HG03060 (cell line): ENCODE measurements around the gene HTR6.
"Not testable (repeated sequence)": the region's sequence is repeated elsewhere in the genome, so short reads cannot be mapped to it uniquely, and the experiment has no call there.

Experiments used
- ATAC-seq: cut with Tn5 transposase; IDR thresholded peaks from one replicate; pipeline ENCODE4 v1.9.1; 2021; ENCODE audit warnings: low read depth, moderate number of reproducible peaks; ENCODE audit not compliant: unreplicated experiment

HTR6 gene

DNA sequence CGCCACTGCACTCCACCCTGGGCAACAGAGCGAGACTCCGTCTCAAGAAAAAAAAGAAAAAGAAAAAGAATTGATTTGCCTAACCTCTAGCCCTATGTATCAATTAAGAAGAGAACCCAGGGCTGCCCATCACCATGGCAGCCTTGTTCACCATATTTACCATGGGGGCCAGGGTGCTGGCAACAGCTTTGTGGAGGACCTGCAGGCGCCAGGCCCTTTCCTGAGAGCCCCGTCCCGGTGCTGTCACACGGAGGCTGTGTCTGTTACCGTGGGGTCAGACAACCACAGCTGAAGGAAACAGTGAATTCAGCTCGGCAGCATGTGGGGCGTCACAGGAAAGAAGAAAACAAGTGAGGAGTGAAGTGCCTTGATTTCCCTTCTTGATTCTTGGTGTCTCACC is 27.1 kb upstream of the HTR6 start:
- ATAC-seq, result no peak

DNA sequence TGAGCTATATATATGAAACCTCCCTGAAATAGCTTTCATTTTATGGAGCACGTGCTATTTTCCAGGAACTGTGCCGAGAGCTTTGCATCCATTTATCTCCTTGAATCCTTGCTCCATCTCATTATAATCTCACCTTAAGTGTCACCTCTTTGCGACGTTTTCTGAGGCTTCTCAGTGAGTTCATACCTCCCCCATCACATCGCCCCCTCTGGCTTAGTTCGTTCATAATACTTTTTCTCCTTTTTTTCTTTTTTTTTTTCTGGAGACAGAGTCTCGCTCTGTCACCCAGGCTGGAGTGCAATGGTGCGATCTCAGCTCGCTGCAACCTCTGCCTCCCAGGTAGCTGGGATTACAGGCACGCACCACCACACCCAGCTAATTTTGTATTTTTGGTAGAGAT is 25.4 kb upstream of the HTR6 start:
- not testable (repeated sequence) for ATAC-seq

DNA sequence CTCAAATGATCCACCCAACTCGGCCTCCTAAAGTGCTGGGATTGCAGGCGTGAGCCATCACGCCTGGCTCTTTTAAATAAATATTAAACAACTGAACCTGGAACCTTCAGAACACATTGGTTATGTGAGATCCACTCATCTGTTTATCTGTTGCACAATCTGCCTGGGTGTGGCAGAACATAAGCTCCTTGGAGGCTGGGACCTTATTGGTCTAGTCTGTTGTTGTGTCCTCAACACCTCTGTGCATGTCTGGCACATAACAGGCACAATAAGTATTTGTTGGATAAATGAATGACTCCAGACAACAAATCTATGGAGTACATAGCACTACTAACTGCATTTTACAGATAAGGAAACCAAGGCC is 24.7 kb upstream of the HTR6 start:
- ATAC-seq, result no peak

DNA sequence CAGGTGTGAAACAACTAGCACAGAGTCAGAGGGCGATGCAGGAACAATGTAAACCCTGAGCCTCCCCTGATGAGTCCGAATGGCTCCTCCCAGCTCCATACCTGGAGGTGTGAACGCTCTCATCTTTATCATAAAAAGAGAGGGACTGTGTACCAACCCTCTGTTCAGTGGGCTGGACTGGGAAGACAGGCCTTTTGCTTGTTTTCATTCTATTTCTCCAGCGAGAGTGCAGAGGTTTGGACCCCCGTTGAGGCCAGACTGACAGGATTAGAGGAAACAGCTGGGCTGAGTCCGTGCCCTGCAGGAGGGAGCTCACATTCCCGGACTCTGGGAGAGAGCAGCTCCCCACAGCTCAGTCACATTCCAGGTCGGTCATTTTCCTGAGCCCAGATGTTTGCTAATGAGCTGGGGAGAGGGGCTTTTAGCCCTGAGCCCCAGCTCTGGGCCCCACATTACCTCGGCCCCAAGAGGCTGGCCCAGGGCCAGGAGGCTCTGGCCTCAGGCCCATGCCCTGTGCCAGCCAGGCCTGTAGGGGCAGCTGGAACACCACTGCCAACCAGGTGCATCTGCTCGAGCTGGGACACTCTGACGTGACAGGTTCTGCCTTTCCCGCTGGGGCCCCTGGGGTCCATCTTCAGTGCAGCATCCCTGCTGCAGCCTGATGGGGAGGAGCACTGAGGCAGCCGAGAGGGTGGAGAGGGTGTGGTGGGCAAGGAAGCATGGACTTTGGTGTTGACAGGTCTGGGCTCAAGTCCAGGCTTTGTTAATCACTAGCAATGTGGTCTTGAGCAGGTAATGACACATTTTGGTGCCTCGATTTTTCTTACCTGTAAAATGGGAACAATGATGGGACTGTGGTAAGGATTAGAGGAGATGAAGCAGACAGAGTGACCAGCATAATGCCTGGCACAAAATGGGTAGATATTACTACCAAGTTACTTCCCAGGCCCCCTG is 24.0 kb upstream of the HTR6 start:
- ATAC-seq, result no peak

DNA sequence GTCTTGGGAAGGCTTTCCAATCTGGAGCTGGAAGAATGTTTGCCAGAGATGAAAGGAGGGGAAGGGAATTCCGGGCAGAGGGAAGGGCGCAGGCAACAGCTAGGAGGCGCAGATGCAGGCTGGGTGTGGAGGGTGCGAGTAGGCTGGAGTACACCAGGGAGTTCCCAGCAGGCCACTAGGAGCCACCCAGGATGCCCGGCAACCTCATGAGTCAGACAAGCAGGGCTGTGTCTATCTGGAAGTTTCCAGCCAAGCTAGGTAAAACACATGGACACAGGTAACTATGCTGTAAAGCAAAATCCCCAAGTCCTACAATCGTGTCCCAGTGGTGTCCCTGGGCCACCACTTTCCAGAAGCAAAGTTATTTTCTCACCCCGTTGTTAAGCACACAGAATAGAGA is 21.6 kb upstream of the HTR6 start:
- ATAC-seq, result no peak

DNA sequence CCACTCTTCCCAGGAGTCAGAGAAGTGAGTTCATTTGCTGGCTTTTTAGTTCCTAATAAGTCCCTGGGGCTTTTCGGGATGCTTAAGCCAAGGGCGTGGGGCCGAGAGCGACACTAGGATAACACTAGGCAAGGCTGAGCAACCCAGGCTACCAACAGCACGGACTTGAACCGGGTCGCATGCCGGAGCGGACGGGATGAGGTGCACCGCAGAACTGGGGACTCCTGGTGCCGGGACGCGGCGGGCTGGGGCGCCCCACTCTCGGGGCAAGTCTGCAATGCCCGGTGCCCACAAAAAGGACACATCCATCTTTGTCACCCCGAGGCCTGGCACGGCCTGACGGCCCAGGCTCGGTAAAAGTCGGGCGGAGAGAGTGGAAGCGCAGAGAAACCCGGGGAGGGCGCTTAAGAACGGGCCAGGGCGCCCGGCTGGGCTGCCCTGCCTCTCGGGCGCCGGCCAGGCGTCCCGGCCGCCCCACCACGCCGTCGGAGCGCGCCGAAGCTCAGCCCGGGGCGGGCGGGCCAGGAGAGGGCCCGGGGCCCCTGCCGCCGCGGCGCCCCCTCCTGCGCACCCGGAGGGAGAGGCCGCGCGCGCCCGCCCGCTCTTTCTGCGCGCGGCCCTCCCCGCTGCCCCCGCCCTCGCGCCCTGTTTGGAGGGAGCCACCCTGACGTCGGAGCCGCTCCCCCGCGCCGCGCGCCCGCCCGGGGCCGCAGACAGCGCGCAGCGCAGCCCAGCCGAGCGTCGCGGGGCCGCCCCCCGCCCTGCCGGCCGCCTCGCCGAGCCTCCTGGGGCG is 20.9 kb upstream of the HTR6 start, which contains the start of gene NBL1:
TSS of gene NBL1 (plus strand) at position 710 of the 793 bp plus-strand sequence. CDS start 10,720 bp downstream, outside the sequence.
- ATAC-seq, result no peak

DNA sequence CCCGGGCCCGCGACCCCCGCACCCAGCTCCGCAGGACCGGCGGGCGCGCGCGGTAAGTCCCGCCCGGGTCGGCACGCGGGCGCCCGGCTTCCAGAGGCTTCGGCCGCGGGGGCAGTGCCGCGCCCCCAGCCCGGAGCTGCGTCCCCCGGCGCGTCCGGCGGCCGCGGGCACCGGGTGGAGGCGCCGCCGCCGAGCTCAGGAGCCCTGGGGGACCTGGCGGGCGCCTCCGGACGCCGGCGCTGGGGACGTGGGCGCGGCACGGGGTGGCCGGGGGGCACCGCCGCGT is 20.3 kb upstream of the HTR6 start:
- no peak for ATAC-seq

DNA sequence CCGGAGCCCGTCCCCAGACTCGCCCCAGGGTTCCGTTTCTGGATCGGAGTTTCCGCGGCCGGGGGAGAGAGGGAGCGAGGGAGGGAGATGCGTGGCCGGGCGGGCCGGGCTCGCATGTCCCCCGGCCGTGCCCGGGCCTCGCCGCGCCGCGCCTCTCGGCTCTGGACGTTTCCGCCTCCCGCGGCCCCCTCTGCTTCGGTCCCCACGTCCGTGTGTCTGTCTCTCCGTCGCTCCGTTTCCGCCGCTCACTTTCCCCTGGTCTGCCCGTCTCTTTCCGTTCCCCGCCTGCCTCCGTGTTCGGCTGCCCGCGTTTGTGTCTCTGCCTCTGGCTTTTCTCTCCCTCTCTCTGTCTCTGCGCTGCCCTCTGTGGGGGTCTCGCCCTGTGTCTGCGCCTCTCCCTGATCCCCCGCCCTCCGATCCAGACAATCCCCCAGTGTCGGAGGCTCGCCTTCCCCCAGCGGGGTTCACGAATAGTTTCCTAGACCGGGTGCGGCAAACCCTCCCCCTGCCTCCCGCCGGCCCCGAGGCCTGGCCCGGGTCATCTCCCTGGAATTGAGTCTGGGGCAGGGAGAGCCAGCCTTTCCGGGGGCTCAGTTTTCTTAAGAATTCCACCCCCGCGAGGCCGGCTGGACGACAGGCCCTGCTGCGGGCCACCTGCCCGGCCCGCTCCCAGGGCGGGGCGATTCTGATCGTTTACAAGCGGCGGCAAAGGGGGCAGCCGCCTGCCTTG is 19.8 kb upstream of the HTR6 start:
- no peak for ATAC-seq

DNA sequence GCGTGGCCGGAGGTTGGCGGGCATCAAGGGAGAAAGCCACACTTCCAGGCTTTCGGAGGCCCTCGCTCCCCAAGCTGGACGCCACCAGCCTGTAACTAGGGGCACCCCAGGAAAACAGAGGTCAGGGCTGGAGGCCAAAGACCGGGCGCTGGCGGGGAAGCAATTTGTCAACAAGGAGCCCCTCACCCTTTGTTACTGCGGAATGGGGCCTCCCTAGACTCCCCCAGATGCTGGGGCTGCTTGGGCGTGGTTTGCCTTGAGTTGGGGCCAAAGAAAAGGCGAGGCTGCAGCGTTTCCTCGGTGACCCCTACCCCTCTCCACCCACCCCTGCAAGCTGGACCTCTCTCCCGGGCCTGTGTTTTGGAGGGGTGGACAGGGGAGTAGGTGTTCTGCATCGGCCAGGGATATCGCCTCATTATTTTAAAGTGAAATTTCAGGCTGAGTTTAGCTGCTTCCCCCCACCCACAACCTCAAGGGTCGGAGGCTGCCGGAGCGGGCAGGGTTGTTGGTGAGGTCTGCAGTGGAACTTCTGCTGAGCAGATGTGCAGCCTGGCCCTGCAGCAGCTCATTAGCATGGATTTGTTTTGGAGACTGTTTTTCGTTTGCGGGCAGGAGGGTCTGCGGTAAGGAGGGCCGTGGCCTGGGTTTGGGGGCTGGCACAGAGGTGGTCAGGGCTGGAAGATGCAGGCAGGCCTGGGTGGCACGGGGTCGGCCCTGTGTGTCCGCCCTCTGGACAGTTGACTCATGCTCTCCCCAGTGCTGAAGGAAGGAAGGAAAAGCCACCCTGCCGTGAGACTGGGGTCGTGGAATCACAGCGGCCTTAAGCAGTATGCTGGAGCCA is 19.0 kb upstream of the HTR6 start:
- ATAC-seq, result no peak

DNA sequence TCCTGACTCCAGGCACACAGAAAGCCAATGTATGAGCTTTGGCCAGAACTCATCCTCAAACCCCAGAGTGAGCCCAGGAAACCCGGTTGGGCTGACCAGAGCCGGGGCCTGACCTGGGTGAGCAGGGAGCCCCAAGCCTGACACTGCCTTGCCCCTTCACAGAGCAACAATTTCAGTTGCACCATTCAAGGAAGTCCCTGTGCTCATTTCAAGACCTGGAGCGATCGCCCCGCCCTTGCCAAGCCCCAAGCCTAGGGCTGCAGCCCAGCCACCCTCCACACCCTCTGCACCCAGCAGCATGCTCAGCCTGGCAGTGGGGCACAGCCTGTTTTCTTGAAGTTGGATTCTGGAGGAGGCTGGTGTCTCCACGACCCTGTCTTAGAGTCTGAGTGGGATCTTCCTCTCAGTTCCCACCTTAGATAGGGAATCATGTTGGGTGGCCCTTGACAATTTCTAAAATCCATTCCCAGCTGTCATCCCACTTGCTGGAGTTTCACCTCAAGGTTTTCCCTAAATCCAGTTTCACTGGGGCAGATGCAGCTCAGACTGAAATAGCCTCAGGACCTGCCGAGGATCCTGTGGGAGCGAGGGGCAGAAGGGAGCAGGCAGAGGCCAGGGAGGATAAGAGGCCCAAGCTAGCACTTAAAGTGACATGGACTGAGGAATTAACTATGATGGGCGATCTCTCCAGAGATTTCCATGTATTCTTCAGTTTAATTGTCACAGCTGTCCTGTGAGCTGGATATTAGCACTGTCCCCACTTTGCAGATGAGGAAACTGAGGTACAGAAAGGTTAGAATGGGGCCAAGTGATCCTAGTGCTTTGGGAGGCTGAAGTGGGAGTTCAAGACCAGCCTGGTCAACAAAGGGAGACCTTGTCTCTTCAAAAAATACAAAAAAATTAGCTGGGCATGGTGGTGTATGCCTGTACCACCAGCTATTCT is 18.0 kb upstream of the HTR6 start:
- ATAC-seq, result no peak

DNA sequence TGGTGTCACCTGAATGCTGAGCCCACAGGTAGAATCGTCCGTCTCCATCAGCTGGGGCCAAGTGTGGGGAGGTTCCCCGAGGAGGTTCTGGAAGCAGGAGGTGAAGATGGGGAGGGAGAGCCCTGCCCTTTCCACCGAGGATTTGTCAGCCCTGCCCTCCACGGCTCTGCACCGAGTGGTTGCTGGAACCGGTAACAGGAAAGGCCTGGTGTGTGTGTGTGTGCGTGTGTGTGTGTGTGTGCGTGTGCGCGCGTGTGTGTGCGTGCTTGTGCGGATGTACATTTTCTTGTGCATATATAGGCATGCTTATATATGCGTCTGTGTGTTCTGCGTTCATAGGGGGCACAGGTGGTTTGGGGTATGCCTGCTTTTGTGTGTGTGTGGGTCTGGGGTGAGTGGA is 17.0 kb upstream of the HTR6 start:
- no peak for ATAC-seq

DNA sequence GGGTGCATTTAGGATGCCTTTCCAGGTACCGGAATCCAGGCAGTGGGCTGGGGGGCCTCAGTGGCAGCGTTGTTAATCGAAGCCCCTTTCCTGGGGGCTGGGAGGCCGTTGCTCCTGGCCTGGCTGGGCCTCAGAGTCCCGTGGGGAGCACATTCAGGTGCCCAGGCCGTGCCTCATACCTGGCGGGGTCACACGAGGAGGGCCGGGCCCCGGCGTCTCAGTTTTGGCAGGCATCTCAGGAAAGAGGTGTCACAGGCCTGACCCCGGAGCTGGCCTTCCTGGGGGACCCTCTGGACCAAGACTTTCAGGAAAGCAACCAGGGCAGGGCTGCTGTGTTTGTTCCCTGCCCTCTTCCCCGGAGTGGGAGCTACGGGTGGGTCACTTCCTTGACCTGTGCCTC is 16.4 kb upstream of the HTR6 start:
- ATAC-seq, result no peak

DNA sequence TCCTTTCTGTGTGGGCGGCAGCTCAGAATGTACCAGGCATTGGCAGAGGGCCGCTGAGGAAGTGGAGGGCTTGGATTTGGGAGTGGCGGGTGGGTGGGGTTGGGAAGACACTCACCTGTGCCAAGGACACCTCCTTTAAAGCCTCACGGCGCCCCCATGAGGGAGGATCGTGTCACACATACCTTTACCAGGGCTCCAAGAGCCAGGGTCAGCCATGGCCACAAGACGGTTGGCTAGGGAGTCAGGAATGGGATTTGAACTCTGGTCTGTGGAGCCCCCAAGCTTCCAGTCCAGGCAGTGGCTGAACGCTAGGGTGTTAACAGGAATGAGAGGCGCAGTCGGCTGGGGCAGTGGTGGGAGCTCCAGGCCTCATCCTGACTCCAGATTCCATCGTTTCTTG is 16.0 kb upstream of the HTR6 start:
- ATAC-seq, result no peak

DNA sequence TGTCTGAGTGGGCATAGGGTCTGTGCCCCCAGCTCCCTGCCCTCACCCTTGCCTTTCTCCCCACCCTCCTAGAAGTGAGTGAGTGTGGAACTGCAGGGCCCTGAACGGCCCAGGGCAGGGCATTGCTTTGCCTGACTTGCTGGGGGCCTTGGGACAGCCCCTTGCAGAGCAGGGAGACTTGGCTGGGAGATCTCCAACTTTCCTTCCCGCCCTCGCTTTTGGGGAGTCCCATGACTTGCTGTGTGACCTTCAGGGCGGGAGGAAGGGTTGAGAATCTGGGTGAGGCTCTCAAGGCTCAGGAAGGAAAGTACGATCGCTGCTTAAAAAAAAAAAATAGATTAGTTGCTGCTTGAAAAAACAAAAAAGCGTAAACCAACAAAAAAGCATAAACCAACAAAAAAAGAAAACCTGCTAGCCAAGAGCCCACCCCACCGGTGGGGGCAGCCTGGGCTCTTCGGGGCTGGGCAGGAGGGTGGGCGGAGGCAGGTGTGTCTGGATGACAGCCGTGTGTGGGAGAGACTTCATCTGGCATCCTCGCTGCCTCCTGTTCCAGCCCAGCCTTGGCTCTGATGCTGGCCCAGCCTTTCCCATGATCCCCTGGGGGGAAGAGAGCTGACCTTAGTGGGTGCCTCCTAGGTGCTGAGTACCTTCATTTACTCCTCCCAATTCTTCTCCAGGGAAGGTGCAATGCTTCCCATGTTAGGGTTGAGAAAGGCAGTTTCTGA is 14.1 kb upstream of the HTR6 start:
- ATAC-seq, result no peak

DNA sequence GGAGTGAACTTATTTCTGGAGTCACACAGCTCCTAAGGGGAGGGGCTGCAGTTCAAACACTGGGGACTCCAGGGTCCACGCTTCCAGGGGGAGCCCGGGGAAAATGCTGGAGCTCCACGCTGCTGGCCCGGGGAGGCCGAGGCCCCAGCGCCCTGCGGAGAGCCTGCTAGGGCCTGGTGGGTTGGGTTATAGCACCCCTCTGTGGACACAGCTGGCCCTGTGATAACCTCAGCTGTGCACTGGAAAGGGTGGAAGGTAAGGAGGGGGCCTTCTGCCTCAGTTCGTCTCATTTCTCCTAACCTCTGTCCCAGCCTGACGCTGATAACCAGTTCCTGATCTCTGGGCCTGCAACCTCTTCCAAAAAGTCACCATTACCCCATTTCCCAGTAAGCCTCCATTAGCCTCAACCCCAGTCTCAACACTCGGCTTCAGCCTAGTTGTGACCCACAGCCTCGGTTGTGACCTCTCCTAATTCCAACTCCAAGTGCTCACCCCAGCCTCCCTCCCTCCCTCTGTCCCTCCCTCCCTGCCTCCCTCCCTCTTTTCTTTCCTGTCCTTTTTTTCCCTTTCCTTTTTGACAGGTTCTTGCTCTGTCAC is 13.4 kb upstream of the HTR6 start:
- no peak for ATAC-seq

DNA sequence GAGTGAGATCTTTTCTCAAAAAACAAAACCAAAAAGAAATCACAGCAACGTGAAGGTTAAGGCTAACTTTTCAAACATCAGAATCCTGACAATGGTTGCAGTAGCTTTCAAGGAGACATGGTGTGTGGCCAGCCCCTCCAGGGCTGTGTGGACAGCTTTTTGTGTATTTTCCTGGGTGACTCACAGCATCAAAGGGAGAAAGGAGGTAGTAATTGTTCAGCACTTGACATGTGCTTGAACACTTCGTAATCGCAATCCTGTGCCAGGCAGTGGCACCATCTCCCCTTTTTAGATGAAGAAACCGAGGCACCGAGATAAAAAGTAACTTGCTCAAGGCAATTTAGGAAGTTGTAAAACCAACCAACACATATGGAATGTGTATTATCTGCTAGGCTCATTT is 10.3 kb upstream of the HTR6 start:
- no peak for ATAC-seq

DNA sequence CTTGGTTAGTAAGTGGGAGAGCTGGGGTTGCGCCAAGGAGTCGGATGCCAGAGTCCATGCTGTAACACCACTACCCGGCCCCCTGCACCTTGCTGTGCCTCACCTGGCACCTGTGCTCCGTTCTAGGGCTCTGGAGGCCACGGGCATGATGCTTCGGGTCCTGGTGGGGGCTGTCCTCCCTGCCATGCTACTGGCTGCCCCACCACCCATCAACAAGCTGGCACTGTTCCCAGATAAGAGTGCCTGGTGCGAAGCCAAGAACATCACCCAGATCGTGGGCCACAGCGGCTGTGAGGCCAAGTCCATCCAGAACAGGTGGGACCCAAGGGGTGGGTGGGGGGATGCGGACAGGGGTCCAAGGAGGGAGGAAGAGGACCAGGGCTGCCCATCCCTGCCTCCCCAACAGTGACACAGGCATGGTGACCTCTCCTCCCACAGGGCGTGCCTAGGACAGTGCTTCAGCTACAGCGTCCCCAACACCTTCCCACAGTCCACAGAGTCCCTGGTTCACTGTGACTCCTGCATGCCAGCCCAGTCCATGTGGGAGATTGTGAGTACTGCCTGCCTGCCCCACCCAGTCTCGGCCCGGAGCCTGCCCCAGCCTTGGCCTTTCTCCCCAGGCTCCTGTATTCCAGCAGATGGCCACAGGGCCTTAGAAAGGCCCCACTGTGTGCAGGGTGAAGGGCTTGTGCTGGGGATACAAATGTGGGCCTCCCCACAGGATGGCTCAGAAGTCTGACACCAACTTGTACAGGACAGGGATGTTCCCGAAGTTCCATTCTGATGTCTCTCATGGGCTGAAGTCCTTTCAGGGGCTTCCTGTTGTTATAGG is 9.6 kb upstream of the HTR6 start:
- no peak for ATAC-seq
